GM21576 (cell line): ENCODE measurements around the gene PCCB.
"Not testable (repeated sequence)": the region's sequence is repeated elsewhere in the genome, so short reads cannot be mapped to it uniquely, and the experiment has no call there.

Experiments used
- ATAC-seq: cut with Tn5 transposase; IDR thresholded peaks from one replicate; pipeline ENCODE4 v1.9.1; 2021; ENCODE audit warnings: mild to moderate bottlenecking, moderate library complexity; ENCODE audit not compliant: unreplicated experiment

The PCCB gene

GRCh38 chr3:136311968-136312367, 61.8 kb downstream of the PCCB start:
- no peak for ATAC-seq

- no peak for ATAC-seq
Measured at GRCh38 chr3:136326316-136326715, 76.2 kb downstream of the PCCB start.

- ATAC-seq = no peak
Measured at GRCh38 chr3:136327671-136328070, 77.5 kb downstream of the PCCB start.

GRCh38 chr3:136329593-136329992, 79.5 kb downstream of the PCCB start:
- no peak for ATAC-seq

- no peak for ATAC-seq
Measured at GRCh38 chr3:136330900-136331299, 80.8 kb downstream of the PCCB start.

- no peak for ATAC-seq
Measured at GRCh38 chr3:136332302-136332701, 82.2 kb downstream of the PCCB start.

GRCh38 chr3:136332776-136333175, 82.6 kb downstream of the PCCB start:
- ATAC-seq = no peak

GRCh38 chr3:136334209-136334608, 84.1 kb downstream of the PCCB start:
- ATAC-seq = no peak

- ATAC-seq = not testable (repeated sequence)
Measured at GRCh38 chr3:136334726-136335125, 84.6 kb downstream of the PCCB start.

- no peak for ATAC-seq
Measured at GRCh38 chr3:136336329-136337100, 86.4 kb downstream of the PCCB start.

- no peak for ATAC-seq
Measured at GRCh38 chr3:136343446-136343845, 93.3 kb downstream of the PCCB start.

- ATAC-seq = no peak
Measured at GRCh38 chr3:136343873-136344555, 93.9 kb downstream of the PCCB start.

GRCh38 chr3:136346486-136346885, 96.3 kb downstream of the PCCB start:
- no peak for ATAC-seq

- ATAC-seq = no peak
Measured at GRCh38 chr3:136350132-136350531, 100.0 kb downstream of the PCCB start.

- no peak for ATAC-seq
Measured at GRCh38 chr3:136350557-136350956, 100.4 kb downstream of the PCCB start.

- no peak for ATAC-seq
Measured at GRCh38 chr3:136351351-136351750, 101.2 kb downstream of the PCCB start.

GRCh38 chr3:136351905-136352304, 101.8 kb downstream of the PCCB start:
- ATAC-seq = no peak

- ATAC-seq = no peak
Measured at GRCh38 chr3:136353461-136353860, 103.3 kb downstream of the PCCB start.

GRCh38 chr3:136366289-136366688, 116.1 kb downstream of the PCCB start:
- ATAC-seq = no peak

- not testable (repeated sequence) for ATAC-seq
Measured at GRCh38 chr3:136375800-136376199, 125.7 kb downstream of the PCCB start.

- ATAC-seq = no peak
Measured at GRCh38 chr3:136377508-136377907, 127.4 kb downstream of the PCCB start.

- no peak for ATAC-seq
Measured at GRCh38 chr3:136378011-136378410, 127.9 kb downstream of the PCCB start.
